Mesenchymal stem cell (in vitro differentiated cells and primary cell): ENCODE results near the gene CTNNAL1.

ENCODE experiments used
- DNase-seq: peaks from one replicate; pipeline ENCODE4 v3.0.0-alpha.2; 2013
- H2AFZ ChIP-seq: one replicate; pipeline ENCODE4 v1.6.1; 2013; ENCODE audit warnings: low read depth, mild to moderate bottlenecking, control low read depth, inconsistent platforms, low read length, moderate library complexity
- H2AK5ac ChIP-seq: 2 replicates; pipeline ENCODE4 v1.6.1; 2013; ENCODE audit warnings: low read length, moderate library complexity, mild to moderate bottlenecking, inconsistent platforms; ENCODE audit not compliant: severe bottlenecking
- H2BK120ac ChIP-seq: one replicate; pipeline ENCODE4 v1.6.1; 2013; ENCODE audit warnings: low read depth, mild to moderate bottlenecking, inconsistent platforms, low read length, moderate library complexity
- H2BK12ac ChIP-seq, 2 experiments: one replicate each; pipeline ENCODE4 v1.6.1; 2013; ENCODE audit warnings: inconsistent platforms in 2 of 2, low read length in 2 of 2, mild to moderate bottlenecking in 2 of 2, moderate library complexity in 2 of 2, control low read depth in 1 of 2
- H2BK15ac ChIP-seq: one replicate; pipeline ENCODE4 v1.6.1; 2013; ENCODE audit warnings: mild to moderate bottlenecking, low read depth, inconsistent platforms; ENCODE audit not compliant: poor library complexity, severe bottlenecking
- H2BK5ac ChIP-seq: 2 replicates; pipeline ENCODE4 v1.6.1; 2013; ENCODE audit warnings: low read depth, mild to moderate bottlenecking, low read length, control low read depth, inconsistent platforms; ENCODE audit not compliant: poor library complexity, severe bottlenecking
- H3K14ac ChIP-seq, 2 experiments: one replicate each; pipeline ENCODE4 v1.6.1; 2013; ENCODE audit warnings: inconsistent platforms in 2 of 2, low read length in 2 of 2, control low read depth in 1 of 2, mild to moderate bottlenecking in 1 of 2, moderate library complexity in 1 of 2
- H3K18ac ChIP-seq, 2 experiments: one replicate each; pipeline ENCODE4 v1.6.1; 2013; ENCODE audit warnings: inconsistent platforms in 2 of 2, low read length in 2 of 2, control low read depth in 1 of 2, low read depth in 1 of 2, mild to moderate bottlenecking in 1 of 2
- H3K23ac ChIP-seq, 2 experiments: one replicate each; pipeline ENCODE4 v1.6.1; 2013; ENCODE audit warnings: inconsistent platforms in 2 of 2, low read length in 2 of 2, mild to moderate bottlenecking in 2 of 2, moderate library complexity in 2 of 2, control low read depth in 1 of 2
- H3K27ac ChIP-seq: 2 replicates; pipeline ENCODE4 v1.5.1; 2013; ENCODE audit warnings: mild to moderate bottlenecking, moderate library complexity, low read length, control low read depth, inconsistent platforms; ENCODE audit not compliant: poor library complexity, severe bottlenecking
- H3K27me3 ChIP-seq, 2 experiments: 2 replicates each; pipeline versions ENCODE4 v1.6.1 to v1.7.0; 2013; ENCODE audit warnings: low read length in 2 of 2, mild to moderate bottlenecking in 2 of 2, moderate library complexity in 2 of 2, control low read depth in 1 of 2, inconsistent platforms in 1 of 2; ENCODE audit not compliant: control insufficient read depth in 1 of 2, insufficient read depth in 1 of 2
- H3K36me3 ChIP-seq, 2 experiments: 2 replicates each; pipeline versions ENCODE4 v1.6.1 to v1.7.0; 2013; ENCODE audit warnings: low read length in 2 of 2, control low read depth in 1 of 2, inconsistent platforms in 1 of 2, low read depth in 1 of 2, mild to moderate bottlenecking in 1 of 2; ENCODE audit not compliant: insufficient read depth in 2 of 2, control insufficient read depth in 1 of 2
- H3K4ac ChIP-seq, 2 experiments: one replicate each; pipeline ENCODE4 v1.6.1; 2013; ENCODE audit warnings: inconsistent platforms in 2 of 2, low read length in 2 of 2, mild to moderate bottlenecking in 2 of 2, moderate library complexity in 2 of 2, control low read depth in 1 of 2, low read depth in 1 of 2
- H3K4me1 ChIP-seq: 2 replicates; pipeline ENCODE4 v1.6.1; 2013; ENCODE audit warnings: low read depth, low read length, control low read depth; ENCODE audit not compliant: control insufficient read depth, insufficient read depth
- H3K4me2 ChIP-seq: 2 replicates; pipeline ENCODE4 v1.6.1; 2013; ENCODE audit warnings: low read length, mild to moderate bottlenecking, inconsistent platforms; ENCODE audit not compliant: poor library complexity, severe bottlenecking
- H3K4me3 ChIP-seq, 2 experiments: 2 replicates each; pipeline versions ENCODE4 v1.5.1 to v1.7.0; 2013; ENCODE audit warnings: low read length in 2 of 2, mild to moderate bottlenecking in 2 of 2, control low read depth in 1 of 2, low read depth in 1 of 2; ENCODE audit not compliant: insufficient read depth in 1 of 2
- H3K79me1 ChIP-seq: replicated peaks from 2 replicates; pipeline ENCODE4 v1.6.1; 2013; ENCODE audit warnings: mild to moderate bottlenecking, control low read depth, low read length, inconsistent platforms; ENCODE audit not compliant: poor library complexity, severe bottlenecking
- H3K9ac ChIP-seq: 2 replicates; pipeline ENCODE4 v1.7.0; 2013; ENCODE audit warnings: mild to moderate bottlenecking, low read length, moderate library complexity
- H3K9me3 ChIP-seq: 2 replicates; pipeline ENCODE4 v1.7.0; 2013; ENCODE audit warnings: mild to moderate bottlenecking, low read length; ENCODE audit not compliant: control insufficient read depth
- H4K8ac ChIP-seq: one replicate; pipeline ENCODE4 v1.6.1; 2013; ENCODE audit warnings: inconsistent platforms, mild to moderate bottlenecking, low read length, moderate library complexity
- H4K91ac ChIP-seq: one replicate; pipeline ENCODE4 v1.6.1; 2013; ENCODE audit warnings: mild to moderate bottlenecking, low read length, inconsistent platforms
- whole genome bisulfite sequencing: methylation state at CpG from one replicate; pipeline ENCODE4 v1.1.7; 2013; ENCODE audit warnings: mixed read lengths; 5-methylcytosine and 5-hydroxymethylcytosine counted together

CTNNAL1 gene

GRCh38 chr9:108937561-108938305 lies 75.6 kb downstream of the CTNNAL1 start:
- H2BK12ac ChIP-seq, result no peak overlapping the region
- no peak overlapping the region for H2BK5ac ChIP-seq
- no peak overlapping the region for H2AFZ ChIP-seq
- DNase-seq, result no peak
- H3K79me1 ChIP-seq, result peaks cover 13% of the 10 kb centered on the region
- H3K9me3 ChIP-seq, result no peaks in the 10 kb centered on the region
- no peak overlapping the region for H3K18ac ChIP-seq
- no peak overlapping the region for H2BK120ac ChIP-seq
- H3K4me1 ChIP-seq, result no peaks in the 10 kb centered on the region
- 96% methylated on average over 3 of the region's 5 CpGs for whole genome bisulfite sequencing
- no peak overlapping the region for H3K27ac ChIP-seq
- no peak overlapping the region for H3K4ac ChIP-seq
- H4K91ac ChIP-seq, result no peak overlapping the region
- no peak overlapping the region for H2AK5ac ChIP-seq
- no peak overlapping the region for H3K4me2 ChIP-seq
- H3K23ac ChIP-seq, result no peak overlapping the region
- peaks cover 0 to 65% of the 10 kb centered on the region in 2 experiments for H3K36me3 ChIP-seq
- H2BK15ac ChIP-seq, result no peak overlapping the region
- H3K27me3 ChIP-seq, result no peaks in the 10 kb centered on the region
- H3K9ac ChIP-seq, result no peak overlapping the region
- H3K4me3 ChIP-seq, result no peak overlapping the region
- no peak overlapping the region for H4K8ac ChIP-seq
- no peak overlapping the region for H3K14ac ChIP-seq

DNA sequence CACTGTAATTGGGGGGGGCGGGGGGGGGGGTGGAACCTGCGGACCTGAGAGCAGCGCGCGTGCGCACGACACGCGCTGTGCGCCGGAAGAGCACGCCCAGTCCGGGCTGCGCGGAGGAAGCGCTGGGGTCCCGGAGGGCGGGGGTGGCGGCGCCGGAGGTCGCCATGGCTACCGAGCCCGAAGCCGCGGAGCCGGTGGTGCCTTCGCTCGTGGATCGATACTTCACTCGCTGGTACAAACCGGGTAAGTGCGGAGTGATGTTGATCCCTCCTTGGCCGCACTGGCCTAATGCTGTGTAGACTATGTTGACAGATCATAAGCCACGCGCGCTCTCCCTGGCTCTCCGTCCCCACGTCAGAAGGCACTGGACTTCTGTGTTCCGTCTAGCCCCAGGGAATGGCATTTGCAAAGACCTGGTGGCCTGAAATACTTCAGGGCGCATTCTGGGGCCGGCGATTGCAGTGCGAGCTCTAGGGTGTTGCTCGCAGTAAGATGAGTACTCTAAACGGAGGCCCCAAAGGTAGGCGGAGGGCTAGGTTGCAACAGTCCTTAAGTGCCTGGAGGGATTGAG lies 78.9 kb downstream of the CTNNAL1 start, which contains the start of gene ABITRAM:
TSS of gene ABITRAM (plus strand) at position 78 of the 571 bp plus-strand sequence. CDS start at position 165, 87 bp downstream.
- peak within 1 kb of the TSS; percentile 89 to 95 for H3K18ac ChIP-seq
- peak within 1 kb of the TSS; percentile 96 to 98 for H3K4me3 ChIP-seq
- 2% methylated on average over 47 of the region's 47 CpGs for WGBS
- H2AFZ ChIP-seq, result peak within 1 kb of the TSS; percentile 100
- DNase-seq, result peak; percentile 86
- H3K36me3 ChIP-seq, result peaks cover 2 to 39% of the 10 kb centered on the region in 2 experiments
- no peak within 1 kb of the TSS for H2BK15ac ChIP-seq
- no peak within 1 kb of the TSS for H2AK5ac ChIP-seq
- H3K23ac ChIP-seq, result peak within 1 kb of the TSS in 1 of 2 experiments; percentile 83
- no peaks in the 10 kb centered on the region for H3K9me3 ChIP-seq
- H3K27ac ChIP-seq, result peak within 1 kb of the TSS; percentile 94
- H2BK12ac ChIP-seq, result peak within 1 kb of the TSS in 1 of 2 experiments; percentile 86
- peak within 1 kb of the TSS; percentile 93 for H3K9ac ChIP-seq
- H4K91ac ChIP-seq, result peak within 1 kb of the TSS; percentile 94
- H3K4me1 ChIP-seq, result no peaks in the 10 kb centered on the region
- peak within 1 kb of the TSS; percentile 78 for H3K4me2 ChIP-seq
- peak within 1 kb of the TSS; percentile 79 to 90 for H3K4ac ChIP-seq
- H3K79me1 ChIP-seq, result peaks cover 16% of the 10 kb centered on the region
- H3K27me3 ChIP-seq, result no peaks in the 10 kb centered on the region
- peak within 1 kb of the TSS; percentile 81 for H2BK5ac ChIP-seq
- peak within 1 kb of the TSS; percentile 95 for H4K8ac ChIP-seq
- H3K14ac ChIP-seq, result peak within 1 kb of the TSS in 1 of 2 experiments; percentile 98
- peak within 1 kb of the TSS; percentile 83 for H2BK120ac ChIP-seq

- Histone ChIP-seq H3K14ac (peak within 1 kb of the TSS in 1 of 2 experiments; percentile 98), H3K4me2 (peak within 1 kb of the TSS; percentile 78), H2BK15ac (no peak within 1 kb of the TSS), H3K36me3 (peaks cover 2 to 38% of the 10 kb centered on the region in 2 experiments), H3K18ac (peak within 1 kb of the TSS; percentile 89 to 95), H3K9ac (peak within 1 kb of the TSS; percentile 93), H2BK5ac (peak within 1 kb of the TSS; percentile 81), H2AK5ac (no peak within 1 kb of the TSS), H3K27ac (peak within 1 kb of the TSS; percentile 94), H3K4me3 (peak within 1 kb of the TSS; percentile 96 to 98), H3K9me3 (no peaks in the 10 kb centered on the region), H4K8ac (peak within 1 kb of the TSS; percentile 95), H2AFZ (peak within 1 kb of the TSS; percentile 100), H3K4me1 (no peaks in the 10 kb centered on the region), H2BK12ac (peak within 1 kb of the TSS in 1 of 2 experiments; percentile 86), H3K23ac (peak within 1 kb of the TSS in 1 of 2 experiments; percentile 83), H2BK120ac (peak within 1 kb of the TSS; percentile 83), H3K27me3 (no peaks in the 10 kb centered on the region), H3K4ac (peak within 1 kb of the TSS; percentile 79 to 90), H4K91ac (peak within 1 kb of the TSS; percentile 94), H3K79me1 (peaks cover 16% of the 10 kb centered on the region)
- WGBS, result under 1% methylated on average over 45 of the region's 48 CpGs
- DNase-seq, result peak; percentile 97
Observed at GRCh38 chr9:108933718-108934322, 79.5 kb downstream of the CTNNAL1 start, which contains the start of gene ELP1. TSS of gene ELP1 (minus strand) at chr9:108934124. CDS start at chr9:108931146, 2,978 bp downstream.
